ENCODE data around the gene ACTL8.

The ACTL8 gene

GRCh38 chr1:17857109-17857499 lies 102.0 kb downstream of the ACTL8 start:
- no peak overlapping the region for H3K27ac ChIP-seq
- no peak for TF ChIP-seq CTCF (conservative IDR thresholded peaks at IDR 0.05)

GRCh38 chr1:17857996-17858395 lies 102.9 kb downstream of the ACTL8 start:
- no peak overlapping the region for H3K27ac ChIP-seq
- no peak for TF ChIP-seq CTCF (conservative IDR thresholded peaks at IDR 0.05)

- no peak for TF ChIP-seq CTCF (conservative IDR thresholded peaks at IDR 0.05)
- H3K27ac ChIP-seq = no peak overlapping the region
These were observed 105.7 kb downstream of the ACTL8 start for GRCh38 chr1:17860812-17861211.

- H3K27ac ChIP-seq = no peak overlapping the region
- no peak for TF ChIP-seq CTCF (conservative IDR thresholded peaks at IDR 0.05)
These were observed 106.6 kb downstream of the ACTL8 start for GRCh38 chr1:17861685-17862084.

- no peak overlapping the region for H3K27ac ChIP-seq
- no peak for TF ChIP-seq CTCF (conservative IDR thresholded peaks at IDR 0.05)
These were observed 107.0 kb downstream of the ACTL8 start for GRCh38 chr1:17862121-17862520.

GRCh38 chr1:17865912-17866739 lies 111.0 kb downstream of the ACTL8 start:
- no peak overlapping the region for H3K27ac ChIP-seq
- TF ChIP-seq CTCF (conservative IDR thresholded peaks at IDR 0.05) = no peak

- no peak overlapping the region for H3K27ac ChIP-seq
- TF ChIP-seq CTCF (conservative IDR thresholded peaks at IDR 0.05) = no peak
These were observed 111.6 kb downstream of the ACTL8 start for GRCh38 chr1:17866740-17867029.
